Subcutaneous adipose tissue (tissue), 4 donors: ENCODE measurements around the gene H19. TPM values are rescaled to one million over a fixed set of nuclear protein-coding genes. Genes with fewer than 3 reads are reported as not detected.

Experiments used
- CTCF ChIP-seq: fragments of 450-650 bp; IDR thresholded peaks from one replicate; pipeline ENCODE4 v1.5.1; 2016; ENCODE audit warnings: low read depth, mild to moderate bottlenecking, control low read depth, antibody characterized with exemption, moderate library complexity
- total RNA-seq, 4 donors: library from RNA; depleted of rRNA; stranded (reverse); fragments of >200 nt; gene quantifications; one replicate each; pipeline ENCODE4 v1.1.0, GENCODE V29; 2016

The H19 gene
- total RNA-seq, 4 donors from 2014 or later, result 47.1 to 338 (median 137) TPM

- no peak for TF ChIP-seq CTCF
These were observed 27.9 kb downstream of the H19 start for GRCh38 chr11:1969776-1970175.

GRCh38 chr11:1969035-1969434 is 28.6 kb downstream of the H19 start:
- no peak for TF ChIP-seq CTCF

GRCh38 chr11:1968454-1969002 is 29.1 kb downstream of the H19 start:
- no peak for TF ChIP-seq CTCF

GRCh38 chr11:1967641-1968225 is 29.9 kb downstream of the H19 start:
- TF ChIP-seq CTCF, result no peak

- no peak for TF ChIP-seq CTCF
These were observed 31.1 kb downstream of the H19 start for GRCh38 chr11:1966531-1966930.

- no peak for TF ChIP-seq CTCF
These were observed 32.7 kb downstream of the H19 start for GRCh38 chr11:1964955-1965354.

GRCh38 chr11:1964348-1964747 is 33.3 kb downstream of the H19 start:
- no peak for TF ChIP-seq CTCF
